Medulla oblongata (tissue), 1 donor: Measurements from ENCODE around the gene PIK3R1.
"Not testable (repeated sequence)": the region's sequence is repeated elsewhere in the genome, so short reads cannot be mapped to it uniquely, and the experiment has no call there.

Experiments used
- DNase-seq: peaks from one replicate; pipeline ENCODE4 v3.0.0-alpha.2; 2015; ENCODE audit errors: extremely low spot score

Gene PIK3R1

GRCh38 chr5:68226546-68227073, 11.1 kb downstream of the PIK3R1 start:
- DNase-seq, result no peak

- no peak for DNase-seq
Observed at GRCh38 chr5:68227532-68228160, 12.1 kb downstream of the PIK3R1 start.

GRCh38 chr5:68229416-68229815, 13.9 kb downstream of the PIK3R1 start:
- no peak for DNase-seq

GRCh38 chr5:68230285-68230684, 14.7 kb downstream of the PIK3R1 start:
- peak; percentile 58 for DNase-seq

- no peak for DNase-seq
Observed at GRCh38 chr5:68231414-68232076, 16.0 kb downstream of the PIK3R1 start.

GRCh38 chr5:68232277-68232676, 16.7 kb downstream of the PIK3R1 start:
- peak; percentile 35 for DNase-seq

GRCh38 chr5:68233075-68233474, 17.5 kb downstream of the PIK3R1 start:
- no peak for DNase-seq

- DNase-seq, result not testable (repeated sequence)
Observed at GRCh38 chr5:68235229-68235628, 19.7 kb downstream of the PIK3R1 start.

- DNase-seq, result no peak
Observed at GRCh38 chr5:68237715-68238114, 22.2 kb downstream of the PIK3R1 start.

- peak; percentile 90 for DNase-seq
Observed at GRCh38 chr5:68239487-68239886, 23.9 kb downstream of the PIK3R1 start.

GRCh38 chr5:68240202-68240601, 24.6 kb downstream of the PIK3R1 start:
- DNase-seq, result peak; percentile 61

- no peak for DNase-seq
Observed at GRCh38 chr5:68240771-68241170, 25.2 kb downstream of the PIK3R1 start.

GRCh38 chr5:68242743-68243142, 27.2 kb downstream of the PIK3R1 start:
- no peak for DNase-seq

GRCh38 chr5:68243251-68243650, 27.7 kb downstream of the PIK3R1 start:
- no peak for DNase-seq

GRCh38 chr5:68243681-68244080, 28.1 kb downstream of the PIK3R1 start:
- DNase-seq, result no peak

GRCh38 chr5:68245319-68245718, 29.8 kb downstream of the PIK3R1 start:
- DNase-seq, result no peak

- no peak for DNase-seq
Observed at GRCh38 chr5:68246802-68247201, 31.2 kb downstream of the PIK3R1 start.

- no peak for DNase-seq
Observed at GRCh38 chr5:68247627-68248026, 32.1 kb downstream of the PIK3R1 start.

- DNase-seq, result no peak
Observed at GRCh38 chr5:68248896-68249295, 33.3 kb downstream of the PIK3R1 start.

GRCh38 chr5:68249520-68249919, 34.0 kb downstream of the PIK3R1 start:
- no peak for DNase-seq

GRCh38 chr5:68250661-68251298, 35.2 kb downstream of the PIK3R1 start:
- DNase-seq, result peak; percentile 54

- no peak for DNase-seq
Observed at GRCh38 chr5:68251386-68251785, 35.8 kb downstream of the PIK3R1 start.
